ENCODE measurements around the gene GPX1. TPM values are rescaled to one million over a fixed set of nuclear protein-coding genes. Genes with fewer than 3 reads are reported as not detected.

The GPX1 gene
- total RNA-seq, 5 donors from 2014 or later (not counting 1 experiment from before 2014, with no cell fraction given) = 45.1 to 87.5 (median 73.8) TPM

- no peak for DNase-seq
- H3K4me1 ChIP-seq (ENCODE audit: control insufficient read depth in 1 of 2, extremely low read depth in 1 of 2, insufficient read depth in 2 of 2, low read length in 2 of 2) = peaks cover 4 to 60% of the 10 kb centered on the region in 2 experiments
- ChIA-PET CTCF (no interaction called here), POLR2A (no interaction called here)
- no peaks in the 10 kb centered on the region for H3K27me3 ChIP-seq (replicated peaks in 1 of 2; ENCODE audit: control insufficient read depth in 2 of 2, extremely low read depth in 1 of 2, insufficient read depth in 2 of 2, low read length in 1 of 2)
- peaks cover 0 to 9% of the 10 kb centered on the region in 2 donors for H3K36me3 ChIP-seq (ENCODE audit: control insufficient read depth in 2 of 2, extremely low read depth in 1 of 2, insufficient read depth in 1 of 2, low read length in 1 of 2)
- ATAC-seq (replicated peaks in 1 of 4) = no peak
- Mint-ChIP-seq H3K4me1 (peaks cover 51 to 78% (median 75%) of the 10 kb centered on the region in 3 donors), H3K4me3 (peak overlapping the region in 2 of 3 donors; percentile 37 to 40), H3K9me3 (no peaks in the 10 kb centered on the region), H3K27ac (peak overlapping the region; percentile 46 to 65), H3K27me3 (no peaks in the 10 kb centered on the region), H3K36me3 (peaks cover 6% of the 10 kb centered on the region)
- no peak overlapping the region for H3K4me3 ChIP-seq (ENCODE audit: control insufficient read depth in 1 of 2, extremely low read depth in 1 of 2, low read length in 1 of 2)
- 66% methylated on average over 3 of the region's 11 CpGs for WGBS (ENCODE audit: insufficient coverage)
- no peak overlapping the region for H3K27ac ChIP-seq (ENCODE audit: low read length)
- H3K9me3 ChIP-seq = no peaks in the 10 kb centered on the region
Measured at GRCh38 chr3:49386056-49386756, 28.1 kb upstream of the GPX1 start.

- H3K4me3 ChIP-seq (ENCODE audit: control insufficient read depth in 1 of 2, extremely low read depth in 1 of 2, low read length in 1 of 2) = no peak overlapping the region
- H3K4me1 ChIP-seq (ENCODE audit: control insufficient read depth in 1 of 2, extremely low read depth in 1 of 2, insufficient read depth in 2 of 2, low read length in 2 of 2) = peaks cover 4 to 61% of the 10 kb centered on the region in 2 experiments
- ATAC-seq (replicated peaks in 1 of 4) (no peak), DNase-seq (no peak)
- peaks cover 0 to 9% of the 10 kb centered on the region in 2 donors for H3K36me3 ChIP-seq (ENCODE audit: control insufficient read depth in 2 of 2, extremely low read depth in 1 of 2, insufficient read depth in 1 of 2, low read length in 1 of 2)
- POLR2A ChIA-PET = no interaction called here
- H3K9me3 ChIP-seq = no peaks in the 10 kb centered on the region
- H3K36me3 Mint-ChIP-seq = peaks cover 6% of the 10 kb centered on the region
- H3K27me3 ChIP-seq (replicated peaks in 1 of 2; ENCODE audit: control insufficient read depth in 2 of 2, extremely low read depth in 1 of 2, insufficient read depth in 2 of 2, low read length in 1 of 2) = no peaks in the 10 kb centered on the region
- peaks cover 51 to 82% (median 79%) of the 10 kb centered on the region in 3 donors for H3K4me1 Mint-ChIP-seq
- CTCF ChIA-PET = no interaction called here
- H3K27me3 Mint-ChIP-seq = no peaks in the 10 kb centered on the region
- H3K27ac ChIP-seq (ENCODE audit: low read length) = no peak overlapping the region
- peak overlapping the region; percentile 46 to 65 for H3K27ac Mint-ChIP-seq
- WGBS (ENCODE audit: insufficient coverage) = no CpG with 5 or more reads among the region's 1 CpG
- no peaks in the 10 kb centered on the region for H3K9me3 Mint-ChIP-seq
- H3K4me3 Mint-ChIP-seq = peak overlapping the region in 1 of 3 donors; percentile 37
Measured at GRCh38 chr3:49385617-49386016, 27.5 kb upstream of the GPX1 start.

GRCh38 chr3:49383387-49383786 is 25.2 kb upstream of the GPX1 start:
- CTCF ChIA-PET = interaction anchor here in 1 of 2 donors (0.6 kb wide), 1 partner anchor 22 kb away, joined by 3 read pairs; no protein-coding TSS in a partner anchor

GRCh38 chr3:49378249-49378895 is 20.2 kb upstream of the GPX1 start:
- peak overlapping the region; percentile 72 to 76 for H3K27ac Mint-ChIP-seq
- no peaks in the 10 kb centered on the region for H3K27me3 ChIP-seq (replicated peaks in 1 of 2; ENCODE audit: control insufficient read depth in 2 of 2, extremely low read depth in 1 of 2, insufficient read depth in 2 of 2, low read length in 1 of 2)

More at GRCh38 chr3:49383387-49383786, 25.2 kb upstream of the GPX1 start:
- Histone ChIP-seq H3K4me3 (ENCODE audit: control insufficient read depth in 1 of 2, extremely low read depth in 1 of 2, low read length in 1 of 2) (no peak overlapping the region), H3K36me3 (ENCODE audit: control insufficient read depth in 2 of 2, extremely low read depth in 1 of 2, insufficient read depth in 1 of 2, low read length in 1 of 2) (peaks cover 0 to 6% of the 10 kb centered on the region in 2 donors), H3K27ac (ENCODE audit: low read length) (no peak overlapping the region), H3K9me3 (no peaks in the 10 kb centered on the region), H3K4me1 (ENCODE audit: control insufficient read depth in 1 of 2, extremely low read depth in 1 of 2, insufficient read depth in 2 of 2, low read length in 2 of 2) (peaks cover 4 to 59% of the 10 kb centered on the region in 2 experiments), H3K27me3 (replicated peaks in 1 of 2; ENCODE audit: control insufficient read depth in 2 of 2, extremely low read depth in 1 of 2, insufficient read depth in 2 of 2, low read length in 1 of 2) (no peaks in the 10 kb centered on the region)
- Mint-ChIP-seq H3K36me3 (peaks cover 7% of the 10 kb centered on the region), H3K27me3 (no peaks in the 10 kb centered on the region), H3K27ac (peak overlapping the region in 1 of 2 donors; percentile 6), H3K4me1 (peaks cover 58 to 81% (median 80%) of the 10 kb centered on the region in 3 donors), H3K4me3 (no peak overlapping the region), H3K9me3 (no peaks in the 10 kb centered on the region)
- ATAC-seq (replicated peaks in 1 of 4) = no peak
- POLR2A ChIA-PET = interaction anchor here in 1 of 2 donors (0.6 kb wide), 1 partner anchor 107 kb away, joined by 7 read pairs; no protein-coding TSS in a partner anchor
- no CpG with 5 or more reads among the region's 5 CpGs for WGBS (ENCODE audit: insufficient coverage)
- DNase-seq = no peak

GRCh38 chr3:49377483-49377882 is 19.3 kb upstream of the GPX1 start:
- no peak overlapping the region for H3K4me3 Mint-ChIP-seq
- peak overlapping the region in 1 of 2 donors; percentile 64 for H3K27ac Mint-ChIP-seq
- CTCF ChIA-PET = interaction anchor here in 1 of 2 donors (0.6 kb wide), 1 partner anchor 197 kb away, joined by 3 read pairs; no protein-coding TSS in a partner anchor
- POLR2A ChIA-PET = interaction anchor here in 1 of 2 donors (0.6 kb wide), 2 partner anchors 36 to 37 kb away, joined by 3 to 6 read pairs; no protein-coding TSS in a partner anchor
- peaks cover 10 to 29% of the 10 kb centered on the region in 2 donors for H3K36me3 ChIP-seq (ENCODE audit: control insufficient read depth in 2 of 2, extremely low read depth in 1 of 2, insufficient read depth in 1 of 2, low read length in 1 of 2)
- peaks cover 37 to 61% (median 58%) of the 10 kb centered on the region in 3 donors for H3K4me1 Mint-ChIP-seq
- H3K27ac ChIP-seq (ENCODE audit: low read length) = no peak overlapping the region
- H3K4me1 ChIP-seq (ENCODE audit: control insufficient read depth in 1 of 2, extremely low read depth in 1 of 2, insufficient read depth in 2 of 2, low read length in 2 of 2) = peaks cover 0 to 44% of the 10 kb centered on the region in 2 experiments
- WGBS (ENCODE audit: insufficient coverage) = 71% methylated on average over 1 of the region's 1 CpG
- no peaks in the 10 kb centered on the region for H3K27me3 ChIP-seq (replicated peaks in 1 of 2; ENCODE audit: control insufficient read depth in 2 of 2, extremely low read depth in 1 of 2, insufficient read depth in 2 of 2, low read length in 1 of 2)
- H3K36me3 Mint-ChIP-seq = peaks cover 18% of the 10 kb centered on the region
- ATAC-seq (replicated peaks in 1 of 4) = peak; percentile 38 to 67 (median 58)
- H3K9me3 ChIP-seq = no peaks in the 10 kb centered on the region
- DNase-seq = peak in 23 of 35 experiments; percentile 3 to 34 (median 12)
- H3K9me3 Mint-ChIP-seq = no peaks in the 10 kb centered on the region
- no peaks in the 10 kb centered on the region for H3K27me3 Mint-ChIP-seq
- no peak overlapping the region for H3K4me3 ChIP-seq (ENCODE audit: control insufficient read depth in 1 of 2, extremely low read depth in 1 of 2, low read length in 1 of 2)

More at GRCh38 chr3:49378249-49378895, 20.2 kb upstream of the GPX1 start:
- ATAC-seq (replicated peaks in 1 of 4) = no peak
- no peak for DNase-seq
- Histone ChIP-seq H3K36me3 (ENCODE audit: control insufficient read depth in 2 of 2, extremely low read depth in 1 of 2, insufficient read depth in 1 of 2, low read length in 1 of 2) (peaks cover 1 to 20% of the 10 kb centered on the region in 2 donors), H3K27ac (ENCODE audit: low read length) (no peak overlapping the region), H3K4me3 (ENCODE audit: control insufficient read depth in 1 of 2, extremely low read depth in 1 of 2, low read length in 1 of 2) (no peak overlapping the region), H3K9me3 (no peaks in the 10 kb centered on the region), H3K4me1 (ENCODE audit: control insufficient read depth in 1 of 2, extremely low read depth in 1 of 2, insufficient read depth in 2 of 2, low read length in 2 of 2) (peaks cover 0 to 50% of the 10 kb centered on the region in 2 experiments)
- CTCF ChIA-PET = no interaction called here
- POLR2A ChIA-PET = interaction anchor here in 1 of 2 donors (0.6 kb wide), 1 partner anchor 35 kb away, joined by 3 read pairs; no protein-coding TSS in a partner anchor
- H3K36me3 Mint-ChIP-seq = peaks cover 10% of the 10 kb centered on the region
- H3K4me3 Mint-ChIP-seq = no peak overlapping the region
- H3K9me3 Mint-ChIP-seq = no peaks in the 10 kb centered on the region
- no peaks in the 10 kb centered on the region for H3K27me3 Mint-ChIP-seq
- 94% methylated on average over 2 of the region's 11 CpGs for WGBS (ENCODE audit: insufficient coverage)
- H3K4me1 Mint-ChIP-seq = peaks cover 37 to 66% (median 65%) of the 10 kb centered on the region in 3 donors

- peak overlapping the region in 1 of 2 donors; percentile 56 for H3K27ac Mint-ChIP-seq
- CTCF ChIA-PET = no interaction called here
- Histone ChIP-seq H3K4me1 (ENCODE audit: control insufficient read depth in 1 of 2, extremely low read depth in 1 of 2, insufficient read depth in 2 of 2, low read length in 2 of 2) (peaks cover 0 to under 1% of the 10 kb centered on the region in 2 experiments), H3K27ac (ENCODE audit: low read length) (no peak overlapping the region), H3K27me3 (replicated peaks in 1 of 2; ENCODE audit: control insufficient read depth in 2 of 2, extremely low read depth in 1 of 2, insufficient read depth in 2 of 2, low read length in 1 of 2) (no peaks in the 10 kb centered on the region), H3K36me3 (ENCODE audit: control insufficient read depth in 2 of 2, extremely low read depth in 1 of 2, insufficient read depth in 1 of 2, low read length in 1 of 2) (peaks cover 10 to 63% of the 10 kb centered on the region in 2 donors), H3K4me3 (ENCODE audit: control insufficient read depth in 1 of 2, extremely low read depth in 1 of 2, low read length in 1 of 2) (no peak overlapping the region), H3K9me3 (no peaks in the 10 kb centered on the region)
- POLR2A ChIA-PET = interaction anchor here in 1 of 2 donors (0.5 to 0.6 kb wide), 2 partner anchors 39 to 720 kb away, joined by 3 to 4 read pairs; no protein-coding TSS in a partner anchor
- H3K9me3 Mint-ChIP-seq = no peaks in the 10 kb centered on the region
- H3K4me3 Mint-ChIP-seq = no peak overlapping the region
- DNase-seq (no peak), ATAC-seq (replicated peaks in 1 of 4) (no peak)
- no peaks in the 10 kb centered on the region for H3K27me3 Mint-ChIP-seq
- peaks cover 19 to 36% (median 30%) of the 10 kb centered on the region in 3 donors for H3K4me1 Mint-ChIP-seq
- peaks cover 38% of the 10 kb centered on the region for H3K36me3 Mint-ChIP-seq
Measured at GRCh38 chr3:49371946-49372345, 13.8 kb upstream of the GPX1 start.

Measured in T-cell (primary cell).